NT2/D1 (cell line): Measurements from ENCODE around the gene HOXD10.

Experiments
- SUZ12 ChIP-seq: IDR thresholded peaks from 2 replicates; pipeline ENCODE4 v1.6.1; 2011; ENCODE audit not compliant: insufficient read length, insufficient read depth; ENCODE audit errors: extremely low read depth
- YY1 ChIP-seq: IDR thresholded peaks from 2 replicates; pipeline ENCODE4 v1.6.1; 2011; ENCODE audit not compliant: insufficient read length, insufficient read depth
- ZNF274 ChIP-seq: IDR thresholded peaks from 2 replicates; pipeline ENCODE4 v1.6.1; 2011; ENCODE audit warnings: mild to moderate bottlenecking, low read depth, low read length

- no peak for TF ChIP-seq YY1
- no peak for TF ChIP-seq ZNF274
- no peak for TF ChIP-seq SUZ12
Measured at GRCh38 chr2:176139661-176140512, 23.3 kb downstream of the HOXD10 start.
